Keratinocyte (primary cell): ENCODE results near the gene MTCL1. TPM values are rescaled to one million over a fixed set of nuclear protein-coding genes. Genes with fewer than 3 reads are reported as not detected.

Experiments
- DNase-seq: peaks from one replicate; pipeline ENCODE4 v3.0.0-alpha.2; 2011; ENCODE audit warnings: low read depth, missing footprints, low spot score
- FAIRE-seq: peaks from 2 replicates; lab custom pipeline; 2011; peaks lifted over from hg19 to GRCh38; lab: Jason Lieb, UNC
- H2AFZ ChIP-seq: 2 replicates; pipeline ENCODE4 v1.6.0; 2012; ENCODE audit warnings: low read length, control low read depth, inconsistent platforms; ENCODE audit not compliant: control insufficient read depth
- H3K27ac ChIP-seq: 2 replicates; pipeline ENCODE4 v1.5.1; 2011; ENCODE audit warnings: low read length; ENCODE audit not compliant: control insufficient read depth, insufficient read depth
- H3K27me3 ChIP-seq: 3 replicates; pipeline ENCODE4 v1.6.0; 2011; ENCODE audit warnings: low read length; ENCODE audit not compliant: control insufficient read depth, insufficient read depth; ENCODE audit errors: extremely low read depth
- H3K36me3 ChIP-seq, 2 experiments: 2 replicates in 1 of 2; 3 replicates in 1 of 2; pipeline ENCODE4 v1.5.1; 2011; ENCODE audit warnings: low read length in 2 of 2, mild to moderate bottlenecking in 1 of 2; ENCODE audit not compliant: control insufficient read depth in 2 of 2, insufficient read depth in 2 of 2; ENCODE audit errors: extremely low read depth in 1 of 2
- H3K4me1 ChIP-seq: 3 replicates; pipeline ENCODE4 v1.5.1; 2011; ENCODE audit warnings: low read length; ENCODE audit not compliant: control insufficient read depth, insufficient read depth; ENCODE audit errors: extremely low read depth
- H3K4me2 ChIP-seq: 3 replicates; pipeline ENCODE4 v1.6.0; 2011; ENCODE audit warnings: low read depth, low read length; ENCODE audit not compliant: control insufficient read depth, insufficient read depth; ENCODE audit errors: extremely low read depth
- H3K4me3 ChIP-seq, 3 experiments: fragments of 200-600 bp in 1 of 3; sonication (generic) in 1 of 3; 2 replicates in 2 of 3; 3 replicates in 1 of 3; pipeline ENCODE4 v1.5.1; 2011 to 2016; ENCODE audit warnings: low read length in 3 of 3, mild to moderate bottlenecking in 3 of 3, control low read depth in 2 of 3, inconsistent platforms in 1 of 3, low read depth in 1 of 3, mixed read lengths in 1 of 3, mixed run types in 1 of 3, moderate library complexity in 1 of 3; ENCODE audit not compliant: control insufficient read depth in 2 of 3, insufficient read depth in 2 of 3; ENCODE audit errors: extremely low read depth in 1 of 3
- H3K79me2 ChIP-seq: 2 replicates; pipeline ENCODE4 v1.6.0; 2012; ENCODE audit warnings: low read length; ENCODE audit not compliant: control insufficient read depth, insufficient read depth
- H3K9ac ChIP-seq: 3 replicates; pipeline ENCODE4 v1.6.0; 2011; ENCODE audit warnings: low read length; ENCODE audit not compliant: control insufficient read depth, insufficient read depth; ENCODE audit errors: extremely low read depth
- H3K9me1 ChIP-seq: 3 replicates; pipeline ENCODE4 v1.6.0; 2011; ENCODE audit warnings: low read length; ENCODE audit not compliant: control insufficient read depth, insufficient read depth; ENCODE audit errors: extremely low read depth
- H3K9me3 ChIP-seq: 2 replicates; pipeline ENCODE4 v1.5.1; 2012; ENCODE audit warnings: low read depth, low read length; ENCODE audit not compliant: control insufficient read depth
- H4K20me1 ChIP-seq: 3 replicates; pipeline ENCODE4 v1.6.0; 2011; ENCODE audit warnings: low read length; ENCODE audit not compliant: control insufficient read depth, insufficient read depth; ENCODE audit errors: extremely low read depth
- CTCF ChIP-seq, 3 experiments: IDR thresholded peaks in 1 of 3; conservative IDR thresholded peaks in 1 of 3; optimal IDR thresholded peaks in 1 of 3; 2 replicates in 2 of 3; 3 replicates in 1 of 3; pipeline versions ENCODE3 to v1.5.1; 2011; ENCODE audit warnings: low read length in 3 of 3, mild to moderate bottlenecking in 3 of 3, moderate library complexity in 2 of 3, control low read depth in 1 of 3, inconsistent platforms in 1 of 3; ENCODE audit not compliant: insufficient read depth in 2 of 3; ENCODE audit errors: extremely low read depth in 1 of 3
- EZH2 ChIP-seq: IDR thresholded peaks from one replicate; pipeline ENCODE4 v1.6.1; 2012; ENCODE audit warnings: inconsistent platforms, mild to moderate bottlenecking, low read length, moderate library complexity
- dilution Hi-C: fragments of 300-500 bp; cut with MboI; formaldehyde crosslinking; loops from one replicate; pipeline ENCODE4 v1.7.0; 2020; ENCODE audit warnings: low sequenced_read_pairs; ENCODE audit not compliant: extremely low pct_ligation_motif_present
- polyA plus RNA-seq, 5 experiments: library from polyadenylated mRNA; depleted of rRNA in 3 of 5; stranded (reverse) in 3 of 5; stranded (forward) in 1 of 5; unstranded in 1 of 5; fragments of >200 nt; gene quantifications; 1 replicate in 1 of 5; 2 replicates in 3 of 5; 3 replicates in 1 of 5; pipeline versions ENCODE4 v1.2.1 to v1.2.3, GENCODE V29; 2011 to 2012; ENCODE audit warnings: missing spikeins in 2 of 5, low read depth in 1 of 5, low replicate concordance in 1 of 5

MTCL1 gene
- polyA plus RNA-seq, 1 donor (not counting 4 experiments of a cell fraction or from before 2014, with no cell fraction given), result 15.4 TPM

GRCh38 chr18:8721094-8721669 is 15.8 kb downstream of the MTCL1 start:
- no peak for DNase-seq
- Histone ChIP-seq H3K36me3 (peaks cover 6 to 21% of the 10 kb centered on the region in 2 experiments), H3K9me1 (no peaks in the 10 kb centered on the region), H4K20me1 (no peaks in the 10 kb centered on the region), H3K4me3 (no peak overlapping the region), H3K4me1 (peaks cover 23% of the 10 kb centered on the region), H3K27ac (peak overlapping the region; percentile 51), H3K79me2 (peaks cover 42% of the 10 kb centered on the region), H2AFZ (no peak overlapping the region), H3K27me3 (no peaks in the 10 kb centered on the region), H3K9me3 (no peaks in the 10 kb centered on the region), H3K9ac (no peak overlapping the region), H3K4me2 (no peak overlapping the region)
- TF ChIP-seq CTCF (optimal IDR thresholded peaks at IDR 0.05 in 1 of 3, IDR thresholded peaks at IDR 0.05 in 1 of 3, conservative IDR thresholded peaks at IDR 0.05 in 1 of 3; ENCODE audit: extremely low read depth in 1 of 3, insufficient read depth in 2 of 3, low read length in 3 of 3) (no peak), EZH2 (no peak)
- dilution Hi-C loops, result no loop called here
- FAIRE-seq, result no peak

- no peak overlapping the region for H3K4me3 ChIP-seq
- H3K9ac ChIP-seq, result no peak overlapping the region
- no peak overlapping the region for H2AFZ ChIP-seq
- DNase-seq (no peak), FAIRE-seq (peak; percentile 91)
- no peaks in the 10 kb centered on the region for H3K9me1 ChIP-seq
- H3K4me1 ChIP-seq, result peaks cover 23% of the 10 kb centered on the region
- dilution Hi-C loops, result no loop called here
- TF ChIP-seq EZH2, result no peak
- H3K9me3 ChIP-seq, result no peaks in the 10 kb centered on the region
- H3K27me3 ChIP-seq, result no peaks in the 10 kb centered on the region
- peak overlapping the region; percentile 34 for H3K4me2 ChIP-seq
- peak overlapping the region; percentile 51 for H3K27ac ChIP-seq
- peaks cover 7 to 20% of the 10 kb centered on the region in 2 experiments for H3K36me3 ChIP-seq
- H3K79me2 ChIP-seq, result peaks cover 42% of the 10 kb centered on the region
- H4K20me1 ChIP-seq, result no peaks in the 10 kb centered on the region
Observed at GRCh38 chr18:8721716-8722115, 16.4 kb downstream of the MTCL1 start.
